Activated naive CD8-positive, alpha-beta T cell treated with anti-CD3 and anti-CD28 coated beads, Interleukin-2, amount 50 U/mL, for 16 hours (primary cell): ENCODE data around the gene CDC42SE2.
"Not testable (repeated sequence)": the region's sequence is repeated elsewhere in the genome, so short reads cannot be mapped to it uniquely, and the experiment has no call there.

Experiments used
- DNase-seq: peaks from one replicate; pipeline ENCODE4 v3.0.0-alpha.2; 2020; ENCODE audit warnings: low read depth, low spot score

CDC42SE2 gene

DNA sequence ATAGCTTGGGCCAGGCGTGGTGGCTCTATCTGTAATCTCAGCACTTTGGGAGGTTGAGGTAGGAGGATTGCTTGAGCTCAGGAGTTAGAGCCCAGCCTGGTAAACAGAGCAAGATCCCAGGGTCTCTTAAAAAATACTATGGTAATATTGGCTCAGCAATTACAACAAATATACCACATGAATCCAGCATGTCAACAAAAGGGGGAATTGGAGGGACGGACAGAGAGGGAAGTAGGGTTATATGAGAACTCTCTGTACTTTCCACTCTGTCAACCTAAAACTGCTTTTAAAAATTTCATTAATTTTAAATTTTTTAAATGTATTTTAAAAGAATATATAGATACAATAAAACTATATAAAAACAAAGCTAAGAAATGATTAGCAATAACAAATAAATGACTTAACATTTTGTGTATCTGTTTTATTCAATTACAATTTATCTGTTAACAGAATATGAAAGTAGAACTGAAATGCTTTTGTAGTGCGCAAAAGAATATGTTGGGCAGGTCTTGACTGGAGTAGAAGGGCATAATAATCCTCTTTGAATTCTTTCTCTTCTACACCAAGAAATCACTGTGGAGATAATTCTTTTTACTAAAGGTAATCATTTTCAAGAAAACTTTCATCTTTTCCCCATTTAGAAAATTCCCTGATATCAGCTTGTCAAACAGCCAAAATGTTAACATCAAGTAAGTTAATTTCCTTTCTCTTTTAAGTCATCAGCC is 12.9 kb upstream of the CDC42SE2 start:
- DNase-seq, result no peak

DNA sequence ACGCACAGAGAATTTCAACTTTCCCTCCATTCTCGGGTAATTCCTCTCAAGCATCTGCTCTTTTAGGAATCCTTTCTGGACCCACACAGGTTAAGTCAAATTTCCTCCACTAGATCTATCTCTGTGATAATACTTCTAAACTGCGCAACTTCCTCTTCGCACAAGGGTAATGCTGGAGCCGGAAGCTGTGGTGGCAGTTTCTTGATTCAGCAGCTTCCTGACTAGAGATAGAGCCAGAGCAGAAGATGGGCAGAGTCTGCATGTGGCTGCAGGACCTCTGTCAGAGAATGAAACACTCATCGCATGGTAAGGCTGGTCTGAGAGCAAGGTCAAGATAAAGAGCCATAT is 11.1 kb upstream of the CDC42SE2 start:
- DNase-seq, result peak; percentile 30

DNA sequence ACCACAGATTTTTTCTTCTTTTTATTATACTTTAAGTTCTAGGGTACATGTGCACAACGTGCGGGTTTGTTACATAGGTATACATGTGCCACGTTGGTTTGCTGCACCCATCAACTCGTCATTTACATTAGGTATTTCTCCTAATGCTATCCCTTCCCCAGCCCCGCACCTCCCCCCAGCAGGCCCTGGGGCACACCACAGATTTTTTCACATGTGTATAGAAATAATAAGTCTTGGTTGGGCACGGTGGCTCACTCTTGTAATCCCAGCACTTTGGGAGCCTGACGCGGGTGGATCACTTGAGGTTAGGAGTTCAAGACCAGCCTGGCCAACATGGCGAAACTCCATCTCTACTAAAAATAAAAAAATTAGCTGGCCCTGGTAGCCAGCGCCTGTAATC is 9.8 kb upstream of the CDC42SE2 start:
- not testable (repeated sequence) for DNase-seq

DNA sequence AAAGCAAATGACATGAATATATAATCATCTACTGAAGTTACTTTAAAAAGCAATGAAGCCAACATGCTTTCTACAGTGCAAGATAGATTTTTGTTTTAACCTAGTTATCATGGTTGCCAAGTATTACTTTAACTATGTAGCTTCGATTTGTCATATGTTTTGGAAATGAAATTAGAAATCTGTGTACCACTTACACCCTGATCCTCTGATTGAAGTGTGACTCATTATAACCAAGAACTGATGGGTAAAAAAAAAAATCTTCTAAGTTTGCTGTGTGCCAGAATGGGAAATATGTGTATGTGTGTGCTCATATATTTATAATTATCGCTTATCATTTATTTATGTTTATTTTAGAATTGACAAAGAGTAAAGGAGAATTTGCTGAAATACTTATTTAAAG is 9.1 kb upstream of the CDC42SE2 start:
- no peak for DNase-seq

DNA sequence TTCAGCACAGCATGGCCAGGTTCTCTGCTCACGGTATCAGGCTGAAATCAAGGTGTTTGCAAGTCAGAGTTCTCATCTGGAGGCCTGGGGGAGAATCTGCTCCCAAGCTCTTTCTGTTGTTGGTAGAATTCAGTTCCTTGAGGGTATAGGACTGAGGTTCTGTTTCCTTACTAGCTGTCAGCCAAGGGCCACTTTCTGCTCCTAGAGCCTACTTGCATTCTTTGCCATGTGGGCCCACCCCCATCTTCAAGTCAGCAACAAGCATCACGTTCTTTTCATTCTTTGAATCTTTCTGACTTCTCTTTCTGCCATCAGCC is 7.4 kb upstream of the CDC42SE2 start:
- no peak for DNase-seq

DNA sequence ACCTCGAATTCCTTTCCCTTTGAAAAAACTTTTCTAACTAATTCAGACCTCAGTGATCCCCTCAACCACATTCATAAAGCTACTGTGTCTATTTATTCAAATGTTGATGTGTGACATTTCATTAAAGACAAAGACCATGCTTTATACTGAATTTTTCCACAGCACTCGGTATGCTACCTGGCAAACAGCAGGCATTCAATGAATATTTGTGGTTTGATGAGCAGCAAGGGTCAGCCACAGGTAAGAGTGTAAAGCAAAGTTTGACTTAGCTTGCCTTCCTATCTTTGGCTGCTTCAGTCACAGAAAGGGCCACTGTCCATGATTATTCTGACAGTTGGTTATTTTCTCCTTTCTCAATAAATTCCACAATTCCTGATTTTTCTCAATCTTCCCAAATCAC is 5.1 kb upstream of the CDC42SE2 start:
- DNase-seq, result no peak

DNA sequence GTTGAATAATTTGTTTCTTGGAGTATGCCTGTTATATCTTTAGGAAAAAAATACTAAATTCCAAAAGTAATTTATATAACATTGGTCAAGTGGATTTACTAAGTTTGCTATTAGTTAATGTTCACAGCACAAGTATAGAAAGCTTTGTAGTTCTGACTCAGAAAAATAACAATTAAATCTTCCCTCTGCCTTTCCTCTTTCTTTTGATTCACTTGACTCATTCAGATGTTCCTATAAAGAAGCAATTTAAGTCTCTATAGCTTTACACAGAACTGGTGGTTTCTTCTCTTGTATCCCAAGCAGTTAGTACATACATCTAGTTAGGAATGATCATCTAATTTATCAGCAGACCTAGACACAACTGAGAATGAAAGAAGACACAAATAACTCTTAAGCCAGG is 4.5 kb upstream of the CDC42SE2 start:
- no peak for DNase-seq

DNA sequence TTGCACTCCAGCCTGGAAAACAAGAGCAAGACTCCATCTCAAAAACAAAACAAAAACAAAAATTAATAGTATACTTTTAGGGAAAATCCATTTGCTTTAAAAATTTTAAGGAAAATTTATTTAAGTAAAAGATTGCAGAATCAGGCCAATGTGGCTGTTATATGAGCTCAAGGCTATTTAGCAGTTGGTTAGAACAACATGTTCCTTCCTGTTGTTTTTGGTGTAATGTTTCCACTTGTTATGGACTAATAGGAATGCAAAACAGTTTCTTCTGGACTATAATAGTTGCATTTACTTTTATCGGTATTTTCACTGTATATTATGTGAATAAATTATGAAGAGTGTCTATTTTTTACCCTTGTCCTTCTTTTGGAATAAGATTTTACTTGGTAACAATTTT is 3.0 kb upstream of the CDC42SE2 start:
- no peak for DNase-seq

DNA sequence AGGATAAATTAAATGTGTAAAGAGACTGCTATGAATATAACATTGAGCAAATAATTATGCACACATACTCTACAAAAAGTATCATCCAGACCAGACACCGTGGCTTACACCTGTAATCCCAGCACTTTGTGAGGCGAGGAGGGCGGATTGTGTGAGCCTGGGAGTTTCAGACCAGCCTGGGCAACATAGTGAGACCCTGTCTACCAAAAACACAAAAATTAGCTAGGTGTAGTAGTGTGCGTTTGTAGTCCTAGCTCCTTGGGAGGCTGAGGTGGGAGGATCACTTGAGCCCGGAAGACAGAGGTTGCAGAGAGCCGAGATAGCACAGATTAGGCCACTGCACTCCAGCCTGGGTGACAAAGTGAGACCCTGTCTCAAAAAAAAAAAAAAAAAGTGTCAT is 2.4 kb upstream of the CDC42SE2 start:
- no peak for DNase-seq

DNA sequence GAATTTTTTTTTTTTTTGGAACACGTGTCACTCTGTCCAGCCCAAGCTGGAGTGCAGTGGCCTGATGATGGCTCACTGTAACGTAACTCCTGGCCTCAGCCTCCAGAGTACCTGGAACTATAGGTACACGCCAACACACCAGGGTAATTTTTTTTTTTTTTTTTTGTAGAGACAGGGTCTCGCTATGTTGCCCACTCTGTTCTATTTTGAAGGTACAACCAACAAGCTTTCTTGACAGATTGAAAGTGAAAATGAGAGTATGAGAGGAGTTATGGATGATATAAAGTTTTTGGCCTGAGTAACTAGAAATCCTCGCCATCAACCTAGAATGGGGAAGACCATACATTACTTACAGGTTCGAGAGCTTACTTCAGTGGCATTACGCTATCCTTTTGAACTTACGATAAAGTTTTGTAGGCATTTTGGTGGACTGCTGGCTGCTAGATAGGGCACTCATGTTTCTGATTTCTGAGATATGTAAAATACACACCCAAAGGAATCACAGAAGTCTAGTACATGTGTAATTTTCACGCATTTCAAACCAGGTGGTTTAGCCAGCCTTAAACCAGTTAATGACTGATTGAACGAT is 806 bp upstream of the CDC42SE2 start:
- no peak for DNase-seq

DNA sequence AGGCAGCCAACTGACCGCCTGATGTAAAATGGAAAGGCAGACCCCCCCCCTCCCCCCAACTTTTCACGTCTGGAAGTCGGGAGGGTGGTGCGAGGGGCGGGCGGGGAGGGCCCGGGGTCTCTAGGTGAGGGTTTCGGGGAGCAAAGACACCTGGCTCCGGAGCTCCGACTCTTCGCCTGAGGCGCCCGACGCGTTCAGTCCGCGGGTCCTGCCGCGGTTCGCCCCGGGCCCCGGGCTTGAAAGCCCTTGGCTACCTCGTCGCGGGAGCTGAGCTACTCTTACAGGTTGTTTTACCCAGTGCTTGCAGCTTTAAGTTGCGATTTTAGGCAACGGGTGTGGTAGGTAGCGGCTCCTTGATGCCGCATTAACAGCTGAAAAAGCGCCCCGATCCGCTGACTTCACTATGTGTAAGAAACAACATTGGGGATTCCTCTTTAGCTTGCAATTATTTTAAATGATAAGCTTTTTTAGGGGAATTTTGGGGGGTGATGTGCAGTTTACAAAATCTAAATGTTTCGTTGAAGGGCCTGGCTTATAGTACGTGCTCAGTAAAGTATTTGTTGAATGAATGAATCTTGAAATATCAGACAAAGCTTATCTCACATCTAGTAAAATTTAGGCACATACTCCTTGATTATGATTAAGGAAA is 722 bp downstream of the CDC42SE2 start:
- DNase-seq, result no peak

DNA sequence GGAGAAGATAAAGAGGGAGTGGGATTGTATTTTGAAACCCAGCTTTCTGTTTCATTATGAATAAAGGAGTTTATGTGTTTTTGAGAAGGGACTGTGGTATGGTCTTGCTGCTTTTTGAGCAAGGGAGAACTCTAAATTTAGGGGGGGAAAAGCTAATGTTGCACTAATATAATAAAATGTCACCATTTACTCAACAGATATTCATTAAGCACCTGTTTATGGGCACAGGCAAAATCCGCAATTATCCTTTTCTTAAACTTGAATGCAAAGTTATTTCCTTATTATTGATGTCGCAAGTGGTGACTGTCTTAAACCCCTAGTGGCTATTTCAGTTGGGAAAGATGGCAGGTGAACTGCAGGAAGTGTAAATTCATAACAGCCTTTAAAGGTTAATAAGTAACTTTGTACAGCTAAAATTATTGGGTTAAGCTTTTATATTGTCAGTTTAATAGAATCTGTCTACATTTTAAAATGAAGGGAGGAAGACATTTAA is 1.5 kb downstream of the CDC42SE2 start:
- no peak for DNase-seq

DNA sequence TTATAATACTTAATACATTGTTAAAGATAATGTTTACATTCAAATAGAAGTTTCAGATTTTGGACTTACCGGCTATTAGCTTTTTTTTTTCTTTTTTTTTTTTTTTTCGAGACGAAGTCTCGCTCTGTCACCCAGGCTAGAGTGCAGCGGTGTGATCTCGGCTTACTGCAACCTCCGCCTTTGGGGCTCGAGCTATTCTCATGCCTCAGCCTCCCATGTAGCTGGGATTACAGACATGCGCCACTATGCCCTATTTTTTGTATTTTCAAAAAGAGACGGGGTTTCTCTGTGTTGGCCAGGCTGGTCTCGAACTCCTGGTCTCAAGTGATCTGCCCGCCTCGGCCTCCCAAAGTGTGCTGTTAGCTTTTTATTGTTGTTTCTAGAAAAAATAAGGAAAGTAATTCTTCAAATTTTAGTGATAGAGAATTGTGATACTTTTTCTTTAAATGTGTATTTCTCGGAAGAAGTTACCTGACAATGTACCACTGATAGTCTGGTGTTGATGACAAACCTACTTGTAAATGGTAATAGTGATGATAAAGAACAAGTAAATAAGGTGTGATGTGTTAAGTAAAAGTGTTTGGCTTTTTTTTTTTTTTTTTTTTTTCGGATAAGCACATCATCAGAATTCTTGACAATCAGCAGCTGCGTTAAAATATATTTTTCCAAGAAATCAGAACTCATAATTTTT is 2.7 kb downstream of the CDC42SE2 start:
- DNase-seq, result no peak

DNA sequence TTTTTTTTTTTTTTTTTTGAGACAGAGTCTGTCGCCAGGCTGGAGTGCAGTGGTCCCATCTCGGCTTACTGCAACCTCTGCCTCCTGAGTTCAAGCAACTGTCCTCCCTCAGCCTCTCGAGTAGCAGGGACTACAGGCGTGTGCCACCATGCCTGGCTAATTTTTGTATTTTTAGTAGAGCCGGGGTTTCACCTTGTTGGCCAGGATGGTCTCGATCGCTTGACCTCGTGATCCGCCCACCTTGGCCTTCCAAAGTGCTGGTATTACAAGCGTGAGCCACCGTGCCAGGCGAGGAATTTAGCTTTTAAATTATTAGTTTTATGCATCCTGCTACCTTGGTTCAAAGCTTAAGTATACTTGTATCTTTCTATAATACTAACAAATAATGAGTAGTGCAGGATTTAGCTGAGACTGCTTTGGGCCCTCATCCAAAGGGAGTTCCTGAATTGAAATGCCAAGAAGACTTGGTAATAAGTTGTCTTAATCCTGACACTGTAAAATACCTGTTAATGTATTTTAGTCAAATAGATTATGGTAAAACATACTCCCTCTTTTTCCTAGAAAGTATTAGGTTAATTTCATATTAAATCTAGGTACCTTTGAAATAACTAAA is 5.0 kb downstream of the CDC42SE2 start:
- DNase-seq, result no peak

DNA sequence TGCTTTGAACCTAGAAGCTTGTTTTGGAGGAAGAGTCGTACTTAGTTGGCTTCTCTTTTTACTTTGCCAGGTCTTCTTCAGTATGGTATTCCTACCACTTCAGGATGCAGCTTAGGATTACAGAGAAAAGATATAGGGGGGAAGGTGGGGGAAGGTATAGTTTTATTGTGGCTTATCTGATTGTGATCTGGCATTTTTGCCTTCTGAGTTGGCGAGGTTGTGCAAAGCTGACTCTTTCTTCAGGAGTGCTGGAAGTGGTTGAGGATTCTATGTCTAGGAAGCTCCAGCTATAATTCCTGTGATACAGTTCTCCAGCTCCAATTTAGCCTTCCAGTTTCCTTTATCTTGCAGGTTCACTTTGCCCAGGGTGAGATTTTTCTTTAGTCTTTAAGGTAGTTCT is 7.0 kb downstream of the CDC42SE2 start:
- DNase-seq, result no peak

DNA sequence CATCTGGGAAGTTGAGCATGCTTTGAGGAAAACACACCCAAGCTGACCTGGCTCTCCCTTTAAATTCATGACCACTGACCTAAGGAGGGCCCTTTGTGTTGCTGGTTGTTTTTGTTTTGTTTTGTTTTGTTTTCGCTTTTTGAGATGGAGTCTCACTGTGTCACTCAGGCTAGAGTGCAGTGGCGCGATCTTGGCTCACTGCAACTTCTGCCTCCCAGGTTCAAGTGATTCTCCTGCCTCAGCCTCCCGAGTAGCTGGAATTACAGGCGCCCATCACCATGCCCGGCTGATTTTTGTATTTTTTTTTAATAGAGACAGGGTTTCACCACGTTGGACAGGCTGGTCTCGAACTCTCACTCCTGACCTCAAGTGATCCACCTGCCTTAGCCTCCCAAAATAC is 8.0 kb downstream of the CDC42SE2 start:
- DNase-seq, result not testable (repeated sequence)

DNA sequence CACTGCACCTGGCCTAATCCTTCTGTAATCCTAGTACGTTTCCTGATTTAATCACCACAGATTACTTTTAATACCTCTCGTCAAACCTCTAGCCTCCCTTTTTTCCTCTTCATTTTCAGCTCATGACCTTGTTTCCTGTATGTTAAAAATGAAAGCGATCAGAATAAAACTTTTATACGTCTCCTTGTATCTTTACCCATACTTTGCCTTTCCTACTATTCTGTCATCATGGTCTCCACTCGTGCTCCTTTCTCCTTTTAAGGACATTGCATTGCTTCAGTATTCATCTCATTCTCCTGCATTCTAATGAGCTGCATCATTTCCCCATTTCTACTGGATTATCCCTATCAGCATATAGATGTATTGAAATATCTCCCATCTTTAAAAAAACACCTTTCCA is 8.5 kb downstream of the CDC42SE2 start:
- DNase-seq, result no peak

DNA sequence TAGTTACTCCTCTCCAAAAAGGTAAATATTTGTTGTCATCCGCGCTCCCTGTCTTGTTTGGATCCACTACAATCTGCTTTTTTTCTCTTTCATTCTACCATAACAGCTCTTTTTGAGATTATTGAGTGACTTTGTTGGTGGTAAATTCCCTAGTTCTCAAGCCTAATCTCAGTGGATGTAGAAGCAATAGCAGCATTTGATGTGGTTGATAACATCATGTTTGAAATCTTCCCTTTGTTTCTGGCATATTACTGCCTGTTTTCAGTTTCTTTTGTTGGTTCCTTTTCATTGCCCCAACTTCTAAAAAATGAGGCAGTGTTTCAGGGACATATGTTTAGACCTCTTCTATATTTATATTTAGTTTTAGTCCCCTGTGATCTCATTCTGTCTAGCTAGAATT is 8.9 kb downstream of the CDC42SE2 start:
- no peak for DNase-seq

DNA sequence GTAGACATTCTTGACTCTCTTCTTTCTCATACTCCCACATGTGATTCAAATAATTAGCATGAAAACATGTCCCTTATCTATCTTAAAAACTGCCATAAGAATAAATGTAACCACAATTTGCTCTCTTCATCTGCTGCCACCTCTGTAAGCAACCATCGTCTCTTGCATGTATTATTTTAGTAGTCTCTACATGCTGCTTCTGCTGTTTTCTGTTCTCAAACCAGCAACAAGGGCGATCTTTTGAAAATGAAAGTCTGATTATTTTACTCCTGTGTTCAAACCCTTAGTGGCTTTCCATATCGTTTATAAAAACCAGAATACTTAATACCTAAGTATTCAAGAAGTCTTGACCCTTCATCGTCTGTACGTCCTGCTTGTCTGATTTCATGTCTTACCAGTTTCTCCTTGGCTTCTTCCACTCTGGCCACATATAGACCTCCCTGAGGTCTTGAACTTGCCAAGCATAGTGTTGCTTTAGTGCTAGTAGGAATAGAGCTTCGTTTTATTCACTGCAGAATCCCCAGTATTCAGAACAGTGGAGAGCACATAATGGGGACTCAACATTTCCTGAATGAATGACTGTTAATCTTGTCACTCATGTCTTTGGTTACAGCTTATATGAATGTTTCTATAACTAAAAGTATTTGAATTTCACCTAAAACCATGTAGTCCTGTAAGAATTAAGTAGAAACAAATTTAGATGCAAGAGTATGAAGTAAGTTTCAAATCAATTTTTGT is 10.6 kb downstream of the CDC42SE2 start:
- no peak for DNase-seq

DNA sequence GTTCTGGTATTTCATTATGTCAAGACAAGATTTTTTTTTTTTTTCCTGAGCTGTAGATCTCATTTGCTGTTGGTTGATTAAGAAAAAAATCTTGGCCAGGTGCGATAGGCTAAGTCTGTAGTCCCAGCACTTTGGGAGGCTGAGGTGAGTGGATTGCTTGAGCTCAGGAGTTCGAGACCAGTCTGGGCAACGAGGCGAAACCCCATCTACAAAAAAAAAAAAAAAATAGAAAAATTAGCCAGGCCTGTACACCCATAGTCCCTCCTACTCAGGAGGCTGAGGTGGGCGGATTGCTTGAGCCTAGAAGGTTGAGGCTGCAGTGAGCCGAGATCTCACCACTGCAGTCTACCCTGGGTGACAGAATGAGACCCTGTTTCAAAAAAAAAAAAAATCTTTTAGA is 12.2 kb downstream of the CDC42SE2 start:
- no peak for DNase-seq

DNA sequence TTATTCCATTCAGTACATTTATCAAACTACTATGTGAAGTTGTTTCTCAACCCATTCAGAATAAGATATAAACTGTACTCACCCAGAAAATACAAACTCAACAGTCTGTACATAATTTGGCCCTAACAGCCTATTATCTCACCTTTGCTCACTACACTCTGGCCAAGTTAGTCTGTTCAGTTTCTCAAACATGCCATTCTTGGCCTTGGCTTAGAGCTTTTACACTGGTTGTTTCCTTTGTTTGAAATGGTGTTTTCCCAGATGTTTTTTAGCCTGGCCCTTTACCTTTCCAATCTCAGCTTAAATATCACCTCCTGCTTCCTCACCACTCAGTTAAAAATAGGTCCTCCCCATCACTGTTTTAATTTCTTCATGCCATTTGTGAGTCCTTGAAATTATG is 13.6 kb downstream of the CDC42SE2 start:
- no peak for DNase-seq
